NCI-H526 (cell line): ENCODE data around the gene MAIP1.

ENCODE experiments used
- DNase-seq, 2 experiments: peaks; one replicate each; lab custom pipeline; 2025; lab: John Stamatoyannopoulos, UW

Gene MAIP1

GRCh38 chr2:199991691-199992090 lies 36.3 kb downstream of the MAIP1 start:
- DNase-seq: no peak

GRCh38 chr2:199992296-199992695 lies 36.9 kb downstream of the MAIP1 start:
- DNase-seq: no peak

GRCh38 chr2:199994371-199994770 lies 39.0 kb downstream of the MAIP1 start:
- no peak for DNase-seq

- DNase-seq: no peak
Observed at GRCh38 chr2:199994896-199995295, 39.5 kb downstream of the MAIP1 start.

GRCh38 chr2:199997296-199997695 lies 41.9 kb downstream of the MAIP1 start:
- DNase-seq: no peak

- no peak for DNase-seq
Observed at GRCh38 chr2:199999166-199999565, 43.8 kb downstream of the MAIP1 start.

- DNase-seq: no peak
Observed at GRCh38 chr2:200000444-200001163, 45.2 kb downstream of the MAIP1 start.

GRCh38 chr2:200003444-200003843 lies 48.1 kb downstream of the MAIP1 start:
- no peak for DNase-seq

GRCh38 chr2:200005675-200006074 lies 50.3 kb downstream of the MAIP1 start:
- no peak for DNase-seq

- no peak for DNase-seq
Observed at GRCh38 chr2:200007306-200007705, 51.9 kb downstream of the MAIP1 start.

GRCh38 chr2:200012401-200012800 lies 57.0 kb downstream of the MAIP1 start:
- DNase-seq: no peak
